Measurements from ENCODE around the gene DZIP1. TPM values are rescaled to one million over a fixed set of nuclear protein-coding genes. Genes with fewer than 3 reads are reported as not detected.

Gene DZIP1
- polyA plus RNA-seq, 1 donor (not counting 4 experiments of a cell fraction or from before 2014, with no cell fraction given) = 1.4 TPM

- DNase-seq (ENCODE audit: low read depth, low spot score) (no peak), FAIRE-seq (no peak)
- Histone ChIP-seq H3K36me3 (ENCODE audit: control insufficient read depth in 2 of 2, extremely low read depth in 1 of 2, insufficient read depth in 2 of 2, low read length in 2 of 2) (peaks cover 0 to 2% of the 10 kb centered on the region in 2 experiments), H4K20me1 (ENCODE audit: control insufficient read depth, extremely low read depth, insufficient read depth, low read length) (no peaks in the 10 kb centered on the region), H3K4me2 (ENCODE audit: control insufficient read depth, extremely low read depth, insufficient read depth, low read depth, low read length) (no peak overlapping the region), H3K9ac (ENCODE audit: control insufficient read depth, extremely low read depth, insufficient read depth, low read length) (no peak overlapping the region), H3K27me3 (ENCODE audit: control insufficient read depth, extremely low read depth, insufficient read depth, low read length) (no peaks in the 10 kb centered on the region), H3K9me3 (ENCODE audit: control insufficient read depth, low read depth, low read length) (no peaks in the 10 kb centered on the region), H3K4me3 (ENCODE audit: control insufficient read depth in 2 of 3, extremely low read depth in 1 of 3, insufficient read depth in 2 of 3, low read depth in 1 of 3, low read length in 3 of 3) (no peak overlapping the region), H3K27ac (ENCODE audit: control insufficient read depth, insufficient read depth, low read length) (no peak overlapping the region), H2AFZ (ENCODE audit: control insufficient read depth, low read length) (no peak overlapping the region), H3K4me1 (ENCODE audit: control insufficient read depth, extremely low read depth, insufficient read depth, low read length) (peaks cover 3% of the 10 kb centered on the region), H3K9me1 (ENCODE audit: control insufficient read depth, extremely low read depth, insufficient read depth, low read length) (peaks cover 2% of the 10 kb centered on the region), H3K79me2 (ENCODE audit: control insufficient read depth, insufficient read depth, low read length) (peaks cover 98% of the 10 kb centered on the region)
- no peak for TF ChIP-seq EZH2 (IDR thresholded peaks at IDR 0.05; ENCODE audit: low read length)
- no peak for TF ChIP-seq CTCF (optimal IDR thresholded peaks at IDR 0.05 in 1 of 3, IDR thresholded peaks at IDR 0.05 in 1 of 3, conservative IDR thresholded peaks at IDR 0.05 in 1 of 3; ENCODE audit: extremely low read depth in 1 of 3, insufficient read depth in 2 of 3, low read length in 3 of 3)
- dilution Hi-C loops (cut with MboI; ENCODE audit: extremely low pct_ligation_motif_present, low sequenced_read_pairs) = no loop called here
These were observed 39.9 kb upstream of the DZIP1 start for GRCh38 chr13:95684418-95684817.

DNA sequence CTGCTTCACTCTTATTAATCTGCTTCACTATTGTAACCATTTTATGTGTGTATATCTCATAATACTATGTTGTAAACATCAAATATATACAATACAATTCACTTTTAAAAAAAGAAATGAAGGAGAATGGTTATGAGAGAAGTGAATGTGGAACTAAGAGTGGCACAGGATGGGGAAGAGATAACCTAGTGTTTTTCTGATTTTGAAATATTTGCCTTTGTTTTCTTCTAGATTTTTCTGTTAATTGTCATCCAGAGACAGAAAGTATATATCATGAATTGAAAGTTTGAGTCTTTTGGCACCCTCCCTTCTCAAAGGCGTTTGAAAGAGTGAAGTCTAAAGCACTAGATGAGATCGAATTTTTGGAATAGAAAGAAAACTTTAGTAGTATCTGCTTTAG lies 35.2 kb upstream of the DZIP1 start:
- H2AFZ ChIP-seq (ENCODE audit: control insufficient read depth, low read length) = no peak overlapping the region
- peaks cover 0 to 2% of the 10 kb centered on the region in 2 experiments for H3K36me3 ChIP-seq (ENCODE audit: control insufficient read depth in 2 of 2, extremely low read depth in 1 of 2, insufficient read depth in 2 of 2, low read length in 2 of 2)
- FAIRE-seq = no peak
- H3K4me2 ChIP-seq (ENCODE audit: control insufficient read depth, extremely low read depth, insufficient read depth, low read depth, low read length) = peak overlapping the region; percentile 92
- peaks cover 3% of the 10 kb centered on the region for H4K20me1 ChIP-seq (ENCODE audit: control insufficient read depth, extremely low read depth, insufficient read depth, low read length)
- H3K9me3 ChIP-seq (ENCODE audit: control insufficient read depth, low read depth, low read length) = no peaks in the 10 kb centered on the region
- no peak for TF ChIP-seq EZH2 (IDR thresholded peaks at IDR 0.05; ENCODE audit: low read length)
- TF ChIP-seq CTCF (optimal IDR thresholded peaks at IDR 0.05 in 1 of 3, IDR thresholded peaks at IDR 0.05 in 1 of 3, conservative IDR thresholded peaks at IDR 0.05 in 1 of 3; ENCODE audit: extremely low read depth in 1 of 3, insufficient read depth in 2 of 3, low read length in 3 of 3) = no peak
- H3K4me3 ChIP-seq (ENCODE audit: control insufficient read depth in 2 of 3, extremely low read depth in 1 of 3, insufficient read depth in 2 of 3, low read depth in 1 of 3, low read length in 3 of 3) = peak overlapping the region in 2 of 3 experiments; percentile 96 to 97
- H3K9me1 ChIP-seq (ENCODE audit: control insufficient read depth, extremely low read depth, insufficient read depth, low read length) = peaks cover 2% of the 10 kb centered on the region
- peaks cover 22% of the 10 kb centered on the region for H3K4me1 ChIP-seq (ENCODE audit: control insufficient read depth, extremely low read depth, insufficient read depth, low read length)
- no peaks in the 10 kb centered on the region for H3K27me3 ChIP-seq (ENCODE audit: control insufficient read depth, extremely low read depth, insufficient read depth, low read length)
- no peak overlapping the region for H3K27ac ChIP-seq (ENCODE audit: control insufficient read depth, insufficient read depth, low read length)
- H3K9ac ChIP-seq (ENCODE audit: control insufficient read depth, extremely low read depth, insufficient read depth, low read length) = no peak overlapping the region
- dilution Hi-C loops (cut with MboI; ENCODE audit: extremely low pct_ligation_motif_present, low sequenced_read_pairs) = no loop called here
- peaks cover 80% of the 10 kb centered on the region for H3K79me2 ChIP-seq (ENCODE audit: control insufficient read depth, insufficient read depth, low read length)
- no peak for DNase-seq (ENCODE audit: low read depth, low spot score)
